ENCODE data around the gene TRIM67.

- TF ChIP-seq POLR2A (IDR thresholded peaks at IDR 0.05) = no peak
- TF ChIP-seq CTCF (IDR thresholded peaks at IDR 0.05) = no peak
These were observed 54.0 kb downstream of the TRIM67 start for GRCh38 chr1:231215681-231216385.

Data from uterus (tissue), 2 donors.